HUES48 (cell line): ENCODE results near the gene THADA.
A peak's percentile ranks its signal among the peaks of the same experiment; 100 is the strongest.
"Not testable (repeated sequence)": the region's sequence is repeated elsewhere in the genome, so short reads cannot be mapped to it uniquely, and the experiment has no call there.

ENCODE experiments used
- H3K27ac ChIP-seq: one replicate; pipeline ENCODE4 v1.7.0; 2013; ENCODE audit warnings: low read depth, low read length, inconsistent platforms
- H3K27me3 ChIP-seq: 2 replicates; pipeline ENCODE4 v1.6.1; 2013; ENCODE audit warnings: mild to moderate bottlenecking, low read length; ENCODE audit not compliant: control insufficient read depth, insufficient read depth
- H3K36me3 ChIP-seq: 2 replicates; pipeline ENCODE4 v1.6.1; 2013; ENCODE audit warnings: low read length; ENCODE audit not compliant: control insufficient read depth, insufficient read depth
- H3K4me1 ChIP-seq: 2 replicates; pipeline ENCODE4 v1.6.1; 2013; ENCODE audit warnings: mild to moderate bottlenecking, low read length; ENCODE audit not compliant: control insufficient read depth, insufficient read depth
- H3K4me3 ChIP-seq: 2 replicates; pipeline ENCODE4 v1.5.1; 2013; ENCODE audit warnings: mild to moderate bottlenecking, low read depth, low read length
- H3K9ac ChIP-seq: 2 replicates; pipeline ENCODE4 v1.6.1; 2013; ENCODE audit warnings: mild to moderate bottlenecking, low read depth, low read length, moderate library complexity
- H3K9me3 ChIP-seq: 2 replicates; pipeline ENCODE4 v1.6.1; 2013; ENCODE audit warnings: low read length; ENCODE audit not compliant: control insufficient read depth, insufficient read depth

THADA gene

GRCh38 chr2:43189861-43190260 is 406.0 kb downstream of the THADA start:
- H3K9ac ChIP-seq, H3K36me3 ChIP-seq, H3K27me3 ChIP-seq, H3K27ac ChIP-seq, H3K4me3 ChIP-seq, H3K9me3 ChIP-seq: not testable (repeated sequence)
- peaks cover 13% of the 10 kb centered on the region; the same call in 1 of the 2 replicates for H3K4me1 ChIP-seq

GRCh38 chr2:43188561-43189386 is 407.1 kb downstream of the THADA start:
- H3K4me3 ChIP-seq, result no peak overlapping the region
- no peaks in the 10 kb centered on the region for H3K9me3 ChIP-seq
- H3K36me3 ChIP-seq, result no peaks in the 10 kb centered on the region
- peaks cover 10% of the 10 kb centered on the region; the same call in 1 of the 2 replicates for H3K4me1 ChIP-seq
- no peak overlapping the region for H3K9ac ChIP-seq
- H3K27ac ChIP-seq, result no peak overlapping the region
- H3K27me3 ChIP-seq, result no peaks in the 10 kb centered on the region

- no peak overlapping the region for H3K9ac ChIP-seq
- no peaks in the 10 kb centered on the region for H3K36me3 ChIP-seq
- peak overlapping the region; percentile 81 for H3K27ac ChIP-seq
- H3K27me3 ChIP-seq, result no peaks in the 10 kb centered on the region
- peaks cover 10% of the 10 kb centered on the region; the same call in 1 of the 2 replicates for H3K4me1 ChIP-seq
- no peaks in the 10 kb centered on the region for H3K9me3 ChIP-seq
- no peak overlapping the region for H3K4me3 ChIP-seq
These were observed 409.0 kb downstream of the THADA start for GRCh38 chr2:43186679-43187374.

GRCh38 chr2:43186321-43186678 is 409.5 kb downstream of the THADA start:
- Histone ChIP-seq H3K4me1 (peaks cover 13% of the 10 kb centered on the region), H3K9ac (no peak overlapping the region), H3K4me3 (no peak overlapping the region), H3K27me3 (no peaks in the 10 kb centered on the region), H3K36me3 (no peaks in the 10 kb centered on the region), H3K27ac (peak overlapping the region; percentile 81), H3K9me3 (no peaks in the 10 kb centered on the region)

- H3K27ac ChIP-seq, result peak overlapping the region; percentile 68
- H3K4me1 ChIP-seq, result peaks cover 24% of the 10 kb centered on the region
- H3K9ac ChIP-seq, result no peak overlapping the region
- no peaks in the 10 kb centered on the region for H3K36me3 ChIP-seq
- H3K27me3 ChIP-seq, result no peaks in the 10 kb centered on the region
- H3K9me3 ChIP-seq, result no peaks in the 10 kb centered on the region
- no peak overlapping the region for H3K4me3 ChIP-seq
These were observed 410.7 kb downstream of the THADA start for GRCh38 chr2:43185146-43185545.

- no peak overlapping the region for H3K4me3 ChIP-seq
- no peaks in the 10 kb centered on the region for H3K27me3 ChIP-seq
- H3K36me3 ChIP-seq, result no peaks in the 10 kb centered on the region
- peaks cover 29% of the 10 kb centered on the region for H3K4me1 ChIP-seq
- no peaks in the 10 kb centered on the region for H3K9me3 ChIP-seq
- H3K27ac ChIP-seq, result peak overlapping the region; percentile 68
- H3K9ac ChIP-seq, result no peak overlapping the region
These were observed 411.4 kb downstream of the THADA start for GRCh38 chr2:43184339-43184895.

GRCh38 chr2:43183743-43184142 is 412.1 kb downstream of the THADA start:
- Histone ChIP-seq H3K9ac (no peak overlapping the region), H3K9me3 (no peaks in the 10 kb centered on the region), H3K27me3 (no peaks in the 10 kb centered on the region), H3K36me3 (no peaks in the 10 kb centered on the region), H3K27ac (no peak overlapping the region), H3K4me1 (peaks cover 35% of the 10 kb centered on the region), H3K4me3 (no peak overlapping the region)

- Histone ChIP-seq H3K9me3 (peaks cover 9% of the 10 kb centered on the region), H3K27me3 (no peaks in the 10 kb centered on the region), H3K4me1 (peaks cover 33% of the 10 kb centered on the region), H3K27ac (peak overlapping the region; percentile 99), H3K9ac (no peak overlapping the region), H3K4me3 (no peak overlapping the region), H3K36me3 (no peaks in the 10 kb centered on the region)
These were observed 414.9 kb downstream of the THADA start for GRCh38 chr2:43180897-43181296.
